Measurements from ENCODE around the gene SUN1. TPM values are rescaled to one million over a fixed set of nuclear protein-coding genes. Genes with fewer than 3 reads are reported as not detected.
A peak's percentile ranks its signal among the peaks of the same experiment; 100 is the strongest.

SUN1 gene
- total RNA-seq, 1 experiment from 2014 or later, result 126 TPM

- ChIA-PET POLR2A (interaction anchor here (0.9 kb wide), 1 partner anchor 36 kb away, joined by 3 read pairs; no protein-coding TSS in a partner anchor), CTCF (interaction anchor here (0.6 to 1.1 kb wide), 3 partner anchors 19 to 97 kb away, joined by 3 to 7 read pairs (median 4); no protein-coding TSS in a partner anchor)
- no peak overlapping the region for H3K27ac Mint-ChIP-seq (ENCODE audit: low read depth, unreplicated experiment)
- no peaks in the 10 kb centered on the region for H3K4me1 Mint-ChIP-seq (ENCODE audit: insufficient read depth, unreplicated experiment)
- no peaks in the 10 kb centered on the region for H3K9me3 Mint-ChIP-seq (ENCODE audit: unreplicated experiment)
- H3K4me3 Mint-ChIP-seq (ENCODE audit: unreplicated experiment), result no peak overlapping the region
- H3K36me3 Mint-ChIP-seq (ENCODE audit: insufficient read depth, unreplicated experiment), result no peaks in the 10 kb centered on the region
- intact Hi-C loops (cut with micrococcal nuclease), result no loop called here
- no peak for DNase-seq (ENCODE audit: unreplicated experiment)
- no peaks in the 10 kb centered on the region for H3K27me3 Mint-ChIP-seq (ENCODE audit: insufficient read depth, unreplicated experiment)
- TF ChIP-seq, protein P1, sequence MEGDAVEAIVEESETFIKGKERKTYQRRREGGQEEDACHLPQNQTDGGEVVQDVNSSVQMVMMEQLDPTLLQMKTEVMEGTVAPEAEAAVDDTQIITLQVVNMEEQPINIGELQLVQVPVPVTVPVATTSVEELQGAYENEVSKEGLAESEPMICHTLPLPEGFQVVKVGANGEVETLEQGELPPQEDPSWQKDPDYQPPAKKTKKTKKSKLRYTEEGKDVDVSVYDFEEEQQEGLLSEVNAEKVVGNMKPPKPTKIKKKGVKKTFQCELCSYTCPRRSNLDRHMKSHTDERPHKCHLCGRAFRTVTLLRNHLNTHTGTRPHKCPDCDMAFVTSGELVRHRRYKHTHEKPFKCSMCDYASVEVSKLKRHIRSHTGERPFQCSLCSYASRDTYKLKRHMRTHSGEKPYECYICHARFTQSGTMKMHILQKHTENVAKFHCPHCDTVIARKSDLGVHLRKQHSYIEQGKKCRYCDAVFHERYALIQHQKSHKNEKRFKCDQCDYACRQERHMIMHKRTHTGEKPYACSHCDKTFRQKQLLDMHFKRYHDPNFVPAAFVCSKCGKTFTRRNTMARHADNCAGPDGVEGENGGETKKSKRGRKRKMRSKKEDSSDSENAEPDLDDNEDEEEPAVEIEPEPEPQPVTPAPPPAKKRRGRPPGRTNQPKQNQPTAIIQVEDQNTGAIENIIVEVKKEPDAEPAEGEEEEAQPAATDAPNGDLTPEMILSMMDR (IDR thresholded peaks at IDR 0.05; ENCODE audit: unreplicated experiment), result no peak
- BruUV-seq (replicated peaks), result no TSS peak
These were observed 27.0 kb upstream of the SUN1 start for GRCh38 chr7:805261-805660.

DNA sequence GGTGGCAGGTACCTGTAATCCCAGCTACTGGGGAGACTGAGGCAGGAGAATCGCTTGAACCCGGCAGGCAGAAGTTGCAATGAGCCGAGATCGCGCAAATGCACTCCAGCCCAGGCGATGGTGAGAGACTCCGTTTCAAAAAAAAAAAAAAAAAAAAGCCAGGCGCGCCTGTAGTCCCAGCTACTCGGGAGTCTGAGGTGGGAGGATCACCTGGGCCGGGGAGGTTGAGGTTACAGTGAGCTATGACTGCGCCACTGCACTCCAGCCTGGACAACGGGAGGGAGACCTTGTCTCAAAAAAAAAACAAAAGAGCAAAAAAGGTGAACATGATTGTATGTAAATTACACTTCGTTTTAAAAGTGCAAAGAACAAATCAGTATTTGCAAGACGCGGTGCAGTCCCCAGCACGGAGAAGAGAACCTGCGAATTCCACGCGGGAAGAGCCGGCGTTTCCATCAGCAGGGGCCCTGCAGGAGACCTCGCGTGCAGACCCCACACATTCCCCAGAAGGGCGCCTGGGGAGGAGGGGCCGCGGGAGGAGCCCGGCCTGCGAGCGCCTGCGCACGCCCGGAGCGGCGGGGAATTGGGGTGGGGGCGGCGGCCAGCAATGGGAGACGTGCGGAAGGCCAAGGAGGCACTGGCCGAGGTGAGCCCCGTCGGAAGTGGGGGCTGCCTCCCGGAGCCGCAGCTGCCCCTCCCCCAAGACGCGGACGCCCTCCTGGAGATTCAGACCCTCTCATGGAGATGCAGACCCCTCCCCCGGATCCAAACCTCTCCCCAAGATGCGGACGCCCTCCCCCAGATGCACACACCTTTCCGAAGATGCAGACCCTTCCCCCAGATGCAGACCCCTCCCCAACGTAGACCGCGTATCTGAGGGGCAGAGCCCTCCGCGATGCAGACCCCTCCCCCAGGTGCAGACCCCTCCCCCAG is 16.7 kb upstream of the SUN1 start:
- BruUV-seq (replicated peaks), result no TSS peak
- Mint-ChIP-seq H3K9me3 (ENCODE audit: unreplicated experiment) (no peaks in the 10 kb centered on the region), H3K36me3 (ENCODE audit: insufficient read depth, unreplicated experiment) (peaks cover 18% of the 10 kb centered on the region), H3K4me3 (ENCODE audit: unreplicated experiment) (peak overlapping the region; percentile 86), H3K27me3 (ENCODE audit: insufficient read depth, unreplicated experiment) (no peaks in the 10 kb centered on the region), H3K4me1 (ENCODE audit: insufficient read depth, unreplicated experiment) (peaks cover 34% of the 10 kb centered on the region), H3K27ac (ENCODE audit: low read depth, unreplicated experiment) (no peak overlapping the region)
- TF ChIP-seq, protein P1 (IDR thresholded peaks at IDR 0.05; ENCODE audit: unreplicated experiment), result no peak
- ChIA-PET POLR2A (interaction anchor here (0.9 to 4.3 kb wide), 13 partner anchors 10 to 60 kb away, joined by 3 to 185 read pairs (median 10); partner anchors contain the start of genes GET4 and SUN1), CTCF (interaction anchor here (0.5 to 1.0 kb wide), 2 partner anchors 12 to 112 kb away, joined by 3 to 7 read pairs; no protein-coding TSS in a partner anchor)
- no peak for DNase-seq (ENCODE audit: unreplicated experiment)
- intact Hi-C loops (cut with micrococcal nuclease), result no loop called here

DNA sequence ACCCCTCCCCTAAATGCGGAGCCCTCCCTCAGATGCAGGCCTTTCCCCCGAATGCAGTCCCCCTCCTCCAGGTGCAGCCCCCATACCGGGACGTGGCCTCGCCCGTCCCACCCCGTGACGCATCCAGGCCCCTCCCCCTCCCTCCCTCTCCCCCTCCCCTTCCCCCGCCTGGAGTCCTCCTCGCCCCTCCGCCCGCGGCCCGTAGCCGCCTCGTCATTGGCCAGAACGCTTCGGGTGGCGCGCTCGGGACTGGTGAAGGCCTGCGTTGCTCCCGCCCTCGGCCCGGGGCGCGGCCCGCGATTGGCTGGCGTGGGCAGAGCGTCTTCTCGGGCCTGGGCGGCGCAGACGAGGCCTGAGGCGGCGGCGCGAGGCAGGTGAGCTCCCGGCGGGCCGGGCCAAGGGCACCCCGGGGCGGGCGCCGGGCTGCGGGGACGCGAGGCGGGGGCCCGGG is 16.0 kb upstream of the SUN1 start:
- H3K27ac Mint-ChIP-seq (ENCODE audit: low read depth, unreplicated experiment), result no peak overlapping the region

More for the DNA sequence above, 16.0 kb upstream of the SUN1 start:
- TF ChIP-seq, protein P1 (IDR thresholded peaks at IDR 0.05; ENCODE audit: unreplicated experiment), result no peak
- H3K9me3 Mint-ChIP-seq (ENCODE audit: unreplicated experiment), result no peaks in the 10 kb centered on the region
- BruUV-seq (replicated peaks), result no TSS peak
- H3K36me3 Mint-ChIP-seq (ENCODE audit: insufficient read depth, unreplicated experiment), result peaks cover 18% of the 10 kb centered on the region
- intact Hi-C loops (cut with micrococcal nuclease), result no loop called here
- DNase-seq (ENCODE audit: unreplicated experiment), result peak; percentile 98
- peaks cover 38% of the 10 kb centered on the region for H3K4me1 Mint-ChIP-seq (ENCODE audit: insufficient read depth, unreplicated experiment)
- CTCF ChIA-PET, result interaction anchor here (0.5 to 1.0 kb wide), 4 partner anchors 13 to 113 kb away, joined by 3 to 7 read pairs (median 4); no protein-coding TSS in a partner anchor
- POLR2A ChIA-PET, result interaction anchor here (1.0 to 4.3 kb wide), 12 partner anchors 9 to 715 kb away, joined by 3 to 185 read pairs (median 10); partner anchors contain the start of genes GET4 and SUN1
- no peaks in the 10 kb centered on the region for H3K27me3 Mint-ChIP-seq (ENCODE audit: insufficient read depth, unreplicated experiment)
- H3K4me3 Mint-ChIP-seq (ENCODE audit: unreplicated experiment), result peak overlapping the region; percentile 86

Data from MCF 10A (cell line).